GM12865 (cell line): ENCODE measurements around the gene SCAF4.
"Not testable (repeated sequence)": the region's sequence is repeated elsewhere in the genome, so short reads cannot be mapped to it uniquely, and the experiment has no call there.

Experiments
- DNase-seq: peaks from one replicate; pipeline ENCODE4 v3.0.0; 2010; ENCODE audit warnings: low read depth
- H3K4me3 ChIP-seq: 2 replicates; pipeline ENCODE4 v1.5.1; 2011; ENCODE audit warnings: mild to moderate bottlenecking, low read depth, low read length, control low read depth
- CTCF ChIP-seq: IDR thresholded peaks from 2 replicates; pipeline ENCODE4 v1.5.1; 2011; ENCODE audit warnings: low read length, control low read depth, low read depth, inconsistent platforms; ENCODE audit not compliant: insufficient read depth; ENCODE audit errors: missing control alignments

Gene SCAF4

DNA sequence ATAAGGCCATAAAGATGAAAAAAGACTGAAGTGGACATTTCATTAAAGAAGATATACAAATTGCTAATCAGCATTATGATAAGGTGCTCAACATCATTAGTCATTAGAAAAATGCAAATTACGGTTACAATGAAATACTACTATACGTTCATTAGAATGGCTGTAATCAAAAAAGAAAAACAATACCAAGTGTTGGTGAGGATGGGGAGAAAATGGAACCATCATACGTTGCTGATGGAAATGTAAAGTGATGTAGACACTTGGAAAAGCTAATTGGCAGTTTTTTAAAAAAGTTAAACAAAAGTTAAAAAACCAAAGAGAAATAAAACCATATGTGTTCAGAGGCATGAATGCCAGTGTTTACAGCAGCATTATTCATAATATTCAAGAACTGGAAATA lies 81.0 kb downstream of the SCAF4 start:
- no peak for TF ChIP-seq CTCF
- no peak for DNase-seq
- H3K4me3 ChIP-seq: no peak overlapping the region

DNA sequence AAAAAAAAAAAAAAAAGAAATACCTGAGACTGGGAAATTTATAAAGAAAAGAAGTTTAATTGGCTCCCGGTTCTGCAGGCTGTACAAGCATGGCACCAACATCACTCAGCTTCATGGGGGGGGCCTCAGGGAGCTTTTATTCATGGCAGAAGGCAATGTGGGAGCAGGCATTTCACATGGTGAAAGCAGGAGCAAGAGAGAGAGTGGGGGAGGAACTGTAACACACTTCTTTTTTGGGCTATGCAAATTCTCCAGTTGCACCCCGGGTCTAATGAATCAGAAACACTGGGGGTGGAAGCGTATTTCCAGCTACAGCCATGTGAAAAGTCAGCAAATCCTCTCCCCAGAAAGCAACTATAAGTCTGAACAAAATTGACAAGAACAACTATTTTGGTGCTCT lies 84.3 kb downstream of the SCAF4 start:
- DNase-seq: peak; percentile 52
- TF ChIP-seq CTCF: no peak
- no peak overlapping the region for H3K4me3 ChIP-seq

- TF ChIP-seq CTCF: no peak
- DNase-seq: no peak
- no peak overlapping the region for H3K4me3 ChIP-seq
These were observed 87.3 kb downstream of the SCAF4 start for GRCh38 chr21:31644643-31645042.

DNA sequence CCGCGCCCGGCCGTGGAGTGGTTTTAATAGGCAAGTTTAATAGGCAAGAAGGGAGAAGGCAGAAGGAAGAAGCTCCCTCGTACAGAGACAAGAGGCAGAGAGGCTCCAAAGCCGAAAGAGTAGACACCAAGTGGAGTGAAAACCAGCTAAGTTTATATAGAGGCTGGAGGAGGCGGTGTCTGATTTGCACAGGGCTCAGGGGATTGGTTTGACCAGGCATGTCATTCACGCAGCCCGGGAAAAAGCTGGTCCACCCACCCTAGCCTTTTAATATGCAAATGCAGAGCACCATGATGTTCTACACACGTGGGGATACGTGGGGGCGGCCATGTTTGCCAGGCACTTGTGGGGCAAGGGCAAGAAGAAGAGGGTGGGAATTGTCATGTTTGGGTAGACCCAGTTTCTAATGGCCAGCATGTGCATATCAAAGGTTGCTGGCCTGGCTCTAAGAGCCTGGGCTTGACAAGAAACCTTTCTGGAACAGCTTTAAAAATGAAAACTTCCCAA lies 90.4 kb downstream of the SCAF4 start:
- no peak overlapping the region for H3K4me3 ChIP-seq
- no peak for DNase-seq
- no peak for TF ChIP-seq CTCF

DNA sequence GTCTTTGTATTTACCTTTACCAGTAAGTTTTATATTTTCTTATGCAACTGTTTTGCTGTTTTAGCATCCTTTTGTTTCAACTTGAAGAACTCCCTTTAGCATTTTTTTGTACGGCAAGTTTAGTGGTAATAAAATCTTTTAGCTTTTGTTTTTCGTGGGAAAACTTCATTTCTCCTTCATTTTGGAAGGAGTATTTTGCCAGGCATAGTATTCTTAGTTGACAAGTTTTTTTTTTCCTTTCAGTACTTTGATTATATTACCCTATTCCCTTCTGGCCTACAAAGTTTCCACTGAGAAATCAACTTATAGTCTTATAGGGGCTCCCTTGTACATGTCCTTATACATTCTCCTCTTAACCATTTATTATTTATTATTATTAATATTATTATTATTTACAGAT lies 95.0 kb downstream of the SCAF4 start:
- no peak for DNase-seq
- no peak overlapping the region for H3K4me3 ChIP-seq
- TF ChIP-seq CTCF: no peak

- TF ChIP-seq CTCF: no peak
- no peak overlapping the region for H3K4me3 ChIP-seq
- peak; percentile 9 for DNase-seq
These were observed 96.9 kb downstream of the SCAF4 start for GRCh38 chr21:31634993-31635392.

GRCh38 chr21:31631881-31632280 lies 100.0 kb downstream of the SCAF4 start:
- DNase-seq, H3K4me3 ChIP-seq: not testable (repeated sequence)
